ENCODE results near the gene ANAPC13.

Gene ANAPC13

DNA sequence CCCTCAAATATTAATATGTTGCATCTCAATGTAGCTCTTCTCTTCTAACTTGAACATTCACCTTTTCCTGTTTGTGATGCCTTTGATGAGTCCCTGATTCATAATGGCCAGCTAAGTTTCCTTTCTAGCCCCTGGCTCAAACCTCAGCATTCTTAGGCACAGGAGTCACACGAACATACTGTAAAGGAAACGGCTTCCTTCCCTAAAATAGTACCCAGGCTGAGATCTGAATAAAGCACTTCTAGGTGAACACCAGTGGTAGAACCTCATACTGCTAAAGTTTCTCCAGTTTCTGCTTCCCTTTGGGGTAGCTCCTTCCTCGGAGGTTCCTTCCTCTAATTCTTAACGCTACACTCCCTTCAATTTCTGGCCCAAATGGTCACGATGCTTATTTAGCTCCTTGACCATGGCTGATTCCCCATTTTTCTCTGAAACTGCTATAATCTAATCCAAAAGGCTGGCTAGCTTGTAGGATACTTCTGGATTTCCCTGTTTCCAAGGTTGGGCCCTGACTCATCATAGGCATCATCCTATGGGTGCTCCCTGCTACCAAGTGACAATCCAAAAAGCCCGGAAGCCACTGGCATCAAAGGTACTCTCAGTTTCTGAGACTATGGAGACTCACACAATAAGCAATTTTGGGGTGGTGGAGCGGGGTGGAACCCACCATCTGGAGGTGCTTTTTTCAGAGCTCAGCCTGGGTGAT, 2.4 kb downstream of the ANAPC13 start:
- no peak for DNase-seq (ENCODE audit: low read depth, low spot score)

DNA sequence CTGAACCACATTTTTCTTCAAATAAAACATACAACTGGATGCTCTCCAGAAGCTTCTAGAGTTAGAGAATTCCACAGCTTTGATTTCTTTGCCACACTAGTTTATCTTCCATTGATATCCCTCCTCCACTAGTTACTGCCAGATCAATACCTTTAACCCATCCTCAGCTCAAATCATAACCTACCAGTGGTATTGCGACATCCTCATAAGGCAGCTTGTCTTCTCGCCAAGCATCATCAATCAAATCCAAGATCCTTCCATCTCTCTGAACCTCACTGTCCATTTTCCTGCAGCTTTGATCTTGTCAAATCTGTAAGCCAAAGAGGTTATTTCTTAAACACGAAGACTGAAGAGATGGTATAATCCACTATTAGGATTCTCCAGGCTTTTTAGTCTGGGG, 3.2 kb downstream of the ANAPC13 start:
- no peak for DNase-seq (ENCODE audit: low read depth, low spot score)

DNA sequence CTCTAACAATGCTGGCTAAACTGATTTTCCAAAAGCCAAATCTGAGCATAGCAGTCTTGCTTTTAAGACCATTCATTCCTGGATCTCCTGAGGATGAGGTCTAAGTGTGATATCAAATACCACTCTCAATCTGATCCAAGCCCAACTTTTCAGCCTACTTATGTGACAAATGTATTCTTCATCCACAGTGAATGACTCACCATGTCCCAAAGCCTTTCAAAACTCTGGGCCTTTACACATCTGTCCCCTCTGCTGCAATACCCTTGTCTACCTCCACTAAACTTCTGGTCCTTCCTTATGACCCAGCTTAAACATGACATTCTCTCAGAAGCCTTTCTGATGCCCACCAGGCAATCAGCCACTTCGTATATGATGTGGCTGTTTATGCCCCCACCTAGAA, 4.6 kb downstream of the ANAPC13 start:
- no peak for DNase-seq (ENCODE audit: low read depth, low spot score)

DNA sequence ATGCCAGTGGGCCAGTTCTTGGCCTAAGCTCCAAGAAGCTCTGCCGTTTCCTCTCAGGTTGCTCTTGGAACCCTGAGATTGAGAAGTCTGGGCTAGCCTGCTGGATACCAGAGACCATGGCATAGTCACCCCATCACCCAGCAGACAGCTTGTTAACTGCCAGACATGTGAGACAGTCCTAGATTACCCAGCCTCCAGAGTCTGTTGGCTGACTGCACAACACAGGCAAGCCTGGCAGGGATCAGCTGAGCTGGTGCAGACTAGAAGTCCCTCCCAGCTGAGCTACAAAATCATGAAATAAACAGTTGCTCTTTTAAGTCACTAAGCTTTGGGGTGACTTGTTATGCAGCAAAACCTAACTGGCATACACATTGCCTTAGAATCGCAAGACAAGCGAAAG, 5.2 kb downstream of the ANAPC13 start:
- DNase-seq (ENCODE audit: low read depth, low spot score) = no peak

DNA sequence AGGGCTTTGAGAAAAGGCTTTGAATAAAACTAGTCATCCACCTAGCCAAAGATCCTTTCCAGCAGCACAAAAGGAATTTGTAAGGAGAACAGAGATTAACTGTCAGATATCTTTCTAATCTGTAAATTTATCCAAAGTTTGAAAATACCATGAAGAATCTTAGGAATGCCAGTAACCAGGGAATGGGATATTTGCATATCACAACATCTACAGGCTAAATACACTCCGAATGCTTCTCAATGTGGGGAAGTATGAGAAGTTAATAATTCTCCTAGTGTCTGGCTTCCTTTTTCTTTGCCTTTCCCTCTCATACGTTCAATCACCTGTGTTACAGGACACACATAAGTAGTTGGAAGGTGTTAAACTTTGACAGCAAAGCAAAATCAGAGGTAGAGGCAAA, 7.8 kb downstream of the ANAPC13 start:
- no peak for DNase-seq (ENCODE audit: low read depth, low spot score)

DNA sequence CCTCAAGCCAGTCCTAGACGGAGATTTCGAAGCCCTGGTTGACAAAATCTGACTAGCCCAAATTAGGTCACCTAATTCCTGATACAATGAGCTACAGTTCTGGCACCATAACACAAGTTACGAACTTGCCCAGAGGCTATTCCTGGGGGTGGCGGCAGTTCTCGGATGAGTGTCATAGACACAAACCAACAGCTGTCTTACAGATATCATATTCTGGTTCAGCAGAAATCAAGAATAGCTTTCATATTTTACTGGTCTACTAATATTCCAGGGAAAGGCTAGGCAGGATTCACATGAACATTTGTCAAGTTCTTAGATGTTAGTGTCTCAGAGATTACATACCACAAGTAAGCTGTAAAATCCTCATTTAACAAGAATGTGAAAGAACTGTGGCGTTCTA, 8.8 kb downstream of the ANAPC13 start:
- DNase-seq (ENCODE audit: low read depth, low spot score) = no peak

DNA sequence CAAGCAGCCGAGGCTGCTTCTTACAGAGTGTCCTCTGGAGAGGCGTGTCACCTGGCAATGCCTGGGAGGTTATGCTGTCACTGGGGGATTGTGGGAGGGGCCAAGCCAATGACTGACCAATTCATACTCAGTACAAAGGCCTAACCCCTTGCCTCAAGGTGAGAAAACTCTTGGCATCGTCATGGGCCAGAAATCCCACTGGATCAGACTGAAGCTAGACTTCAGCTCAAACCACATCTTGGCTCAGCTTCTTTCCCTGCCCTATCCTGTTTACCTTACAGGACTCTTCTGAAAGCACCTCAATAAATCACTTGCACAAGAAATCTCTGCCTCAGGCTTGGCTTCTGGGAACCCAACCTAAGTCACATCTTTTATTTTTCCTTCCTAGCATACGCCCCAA, 9.5 kb downstream of the ANAPC13 start:
- DNase-seq (ENCODE audit: low read depth, low spot score) = no peak

DNA sequence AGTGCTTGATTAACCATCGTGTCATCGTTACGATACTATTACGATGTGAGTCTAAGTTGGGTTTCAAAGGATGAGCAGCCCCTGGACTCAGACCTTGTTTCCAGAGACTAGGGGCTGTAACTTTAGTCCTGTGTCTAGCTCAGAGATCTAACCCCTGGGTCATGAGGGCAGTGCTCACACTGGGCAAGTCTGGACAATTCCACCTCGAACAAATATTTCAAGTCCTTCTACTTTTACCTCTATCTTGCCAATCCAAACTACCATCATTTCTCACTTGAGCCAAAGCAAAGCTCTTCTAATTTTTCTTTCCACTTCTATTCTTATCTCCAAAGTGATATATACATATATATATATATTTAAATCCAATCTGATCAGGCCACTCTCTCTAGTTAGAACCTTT, 10.8 kb downstream of the ANAPC13 start:
- DNase-seq (ENCODE audit: low read depth, low spot score) = no peak

DNA sequence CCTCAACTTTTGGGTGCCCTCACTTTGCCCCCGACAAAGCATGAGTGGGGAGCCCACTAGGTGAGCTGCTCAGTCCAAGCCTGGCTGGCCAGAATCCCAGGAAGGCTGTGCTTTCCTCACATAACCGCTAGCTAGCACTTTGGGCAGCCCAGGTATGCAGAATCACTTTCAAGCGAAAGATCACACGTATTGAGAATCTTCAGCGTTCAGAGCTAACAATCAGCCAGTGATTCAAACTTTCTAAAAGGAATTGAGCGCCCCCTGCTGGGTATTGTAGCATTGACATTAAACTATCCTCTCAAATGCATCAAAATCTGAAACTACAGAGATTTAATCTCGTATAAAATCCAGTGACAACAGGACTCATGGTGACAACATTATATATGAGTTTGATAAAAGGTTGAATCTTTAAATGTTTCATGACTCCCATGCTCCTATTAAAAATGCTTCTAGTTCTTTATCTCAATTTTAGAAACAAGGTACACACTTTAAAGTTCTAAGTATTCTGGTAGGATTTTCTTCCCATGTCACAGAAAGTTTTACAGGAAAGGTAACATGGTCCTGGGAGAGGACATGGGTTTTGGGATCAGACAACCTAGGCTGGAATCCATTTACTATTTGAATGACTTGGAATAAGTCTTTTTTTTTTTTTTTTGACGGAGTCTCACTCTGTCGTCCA, 11.8 kb downstream of the ANAPC13 start:
- peak; percentile 61 for DNase-seq (ENCODE audit: low read depth, low spot score)

DNA sequence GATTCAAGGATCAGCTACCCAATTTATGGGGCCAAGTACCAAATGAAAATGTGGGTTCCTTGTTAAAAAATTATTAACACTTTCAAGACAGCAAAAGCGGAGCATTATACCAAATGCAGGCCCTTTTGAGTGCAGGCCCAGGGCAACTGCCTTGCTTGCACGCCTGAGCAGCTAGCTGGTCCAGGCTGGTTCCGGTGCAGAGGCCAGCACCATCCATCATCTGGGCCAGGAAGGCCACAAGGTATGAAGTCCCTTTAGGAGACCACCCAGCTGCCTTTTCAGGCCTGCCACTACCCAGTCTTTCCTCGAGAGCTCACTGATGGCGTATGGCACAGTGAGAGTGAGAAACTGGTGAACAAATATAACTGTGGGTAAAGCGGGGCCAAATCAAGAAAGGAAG, 13.0 kb downstream of the ANAPC13 start:
- no peak for DNase-seq (ENCODE audit: low read depth, low spot score)

DNA sequence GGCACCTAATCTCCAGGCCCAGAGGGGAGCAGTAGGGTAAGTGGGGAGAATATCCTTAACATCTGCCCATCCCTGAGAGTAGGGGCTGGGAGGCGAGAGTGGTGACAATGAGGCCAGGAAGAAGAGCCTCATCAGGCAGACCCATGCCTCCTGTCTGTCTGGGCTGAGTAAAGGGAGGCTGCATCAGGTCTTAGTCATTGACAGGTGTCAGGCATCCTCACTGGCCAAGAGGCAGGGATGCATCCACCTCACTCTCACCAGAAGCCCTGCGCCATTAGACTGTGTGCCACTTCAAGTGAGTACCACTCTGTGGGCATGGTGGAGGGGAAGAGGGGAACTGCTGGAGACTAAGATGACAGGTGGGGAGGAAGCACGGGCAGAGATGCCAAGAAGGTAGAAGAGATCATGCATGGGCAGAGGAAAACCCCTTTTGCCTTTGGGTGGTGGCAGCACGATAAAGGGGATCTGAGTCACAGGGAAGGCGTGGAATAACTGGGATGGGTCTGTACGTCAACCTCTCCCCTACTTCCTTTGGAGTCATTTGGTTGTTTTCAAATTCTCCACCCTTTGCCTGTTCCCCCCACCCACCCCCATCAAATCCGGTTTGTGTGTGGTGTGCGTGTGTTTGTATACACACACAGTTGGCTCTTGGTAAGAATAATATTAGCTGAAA, 14.1 kb downstream of the ANAPC13 start:
- no peak for DNase-seq (ENCODE audit: low read depth, low spot score)

DNA sequence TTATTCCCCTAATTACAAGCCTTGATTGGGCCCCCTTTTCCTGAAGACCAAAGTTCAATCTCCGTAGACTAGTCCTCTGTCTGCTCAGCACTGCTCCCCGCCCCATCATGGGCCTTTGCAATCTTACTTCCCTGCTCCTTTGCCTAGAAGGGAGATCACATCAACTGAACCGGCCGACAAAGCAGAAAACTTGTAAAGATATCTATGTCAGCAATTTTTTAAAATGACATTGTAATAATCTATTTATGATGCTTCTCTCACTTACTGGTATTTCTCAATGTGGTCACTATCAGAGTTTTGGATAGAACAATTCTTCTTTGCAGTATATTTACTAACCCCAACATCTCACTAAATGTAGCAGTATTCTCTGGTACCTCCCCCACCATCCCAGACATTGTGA, 17.3 kb downstream of the ANAPC13 start:
- DNase-seq (ENCODE audit: low read depth, low spot score) = no peak

DNA sequence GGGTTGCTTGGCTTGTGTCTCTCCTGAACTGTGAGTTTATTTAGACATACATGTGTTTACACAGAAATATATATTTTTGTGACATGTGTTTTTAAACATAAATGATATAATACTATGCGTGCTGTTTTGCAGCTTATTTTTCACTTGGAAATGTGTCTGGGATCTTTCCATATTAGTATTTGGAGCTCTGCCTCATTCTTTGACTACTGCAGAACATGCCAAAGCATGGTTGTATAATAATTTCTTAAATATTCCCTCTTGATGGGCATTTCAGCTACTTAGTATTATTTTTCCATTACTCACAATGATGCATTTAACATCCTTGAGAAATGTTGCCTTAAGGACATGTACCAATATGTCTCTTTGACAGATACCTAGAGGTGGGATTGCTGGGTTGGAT, 19.5 kb downstream of the ANAPC13 start:
- DNase-seq (ENCODE audit: low read depth, low spot score) = no peak

DNA sequence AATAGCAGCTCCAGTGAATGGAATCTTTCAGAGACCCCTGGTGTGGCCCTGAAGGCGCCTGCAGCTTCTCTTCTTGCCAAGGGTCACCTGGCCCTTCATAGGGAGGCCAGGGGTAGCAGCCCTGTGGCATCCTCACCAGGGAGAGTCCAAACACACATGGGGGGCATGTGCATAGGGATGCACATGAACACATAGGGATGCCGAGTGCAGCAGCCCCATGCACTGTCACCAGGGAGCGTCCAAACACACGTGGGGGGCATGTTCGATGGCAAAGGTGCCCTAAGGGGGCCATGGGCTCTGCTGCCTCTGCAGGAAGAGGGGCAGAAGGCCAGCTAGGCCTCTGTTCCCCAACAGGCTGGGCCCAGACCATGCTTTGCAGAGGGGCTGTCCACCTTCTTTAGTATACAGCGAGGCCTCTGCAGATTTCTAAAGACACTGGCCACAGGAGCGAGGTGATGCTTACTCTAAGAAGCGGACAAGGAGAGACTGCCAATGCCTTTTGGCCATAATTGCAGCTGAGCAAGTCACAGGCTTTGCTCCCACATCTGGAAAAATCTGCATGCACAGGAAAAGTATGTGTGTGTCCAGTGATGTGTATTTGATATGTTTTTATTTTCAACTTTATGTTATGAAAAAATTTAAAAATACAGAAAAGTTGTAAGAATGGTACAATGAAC, 21.0 kb downstream of the ANAPC13 start:
- no peak for DNase-seq (ENCODE audit: low read depth, low spot score)

DNA sequence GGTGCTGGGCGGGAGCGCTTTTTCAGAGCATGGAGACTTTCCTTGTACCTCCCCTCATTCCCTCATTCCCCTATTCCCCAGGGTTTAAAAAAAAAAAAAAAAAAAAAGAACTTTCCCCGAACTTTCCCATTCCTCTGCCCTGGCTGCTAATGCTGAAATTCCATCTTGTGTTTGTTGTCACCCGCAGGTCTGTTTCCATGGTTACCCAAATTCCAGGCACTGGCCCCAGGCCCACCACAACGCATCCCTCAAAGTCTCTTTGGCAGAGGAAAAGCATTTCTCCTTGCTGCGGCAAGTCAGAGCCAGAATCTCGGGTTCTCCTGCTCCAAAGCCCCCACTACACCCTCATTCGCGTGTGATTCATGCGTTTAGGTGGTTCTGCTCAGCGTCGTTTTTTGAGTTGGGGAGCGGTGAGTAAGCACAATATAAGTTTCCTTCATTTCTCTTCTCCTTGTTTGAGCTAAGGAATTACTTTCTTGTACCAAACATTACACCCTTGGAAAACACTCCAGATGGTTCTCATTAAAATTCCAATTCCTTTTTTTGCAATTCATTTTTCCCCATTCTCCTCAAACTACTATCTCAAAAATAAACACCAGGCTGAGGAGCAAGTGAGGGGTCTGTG, 21.6 kb downstream of the ANAPC13 start:
- peak; percentile 89 for DNase-seq (ENCODE audit: low read depth, low spot score)

DNA sequence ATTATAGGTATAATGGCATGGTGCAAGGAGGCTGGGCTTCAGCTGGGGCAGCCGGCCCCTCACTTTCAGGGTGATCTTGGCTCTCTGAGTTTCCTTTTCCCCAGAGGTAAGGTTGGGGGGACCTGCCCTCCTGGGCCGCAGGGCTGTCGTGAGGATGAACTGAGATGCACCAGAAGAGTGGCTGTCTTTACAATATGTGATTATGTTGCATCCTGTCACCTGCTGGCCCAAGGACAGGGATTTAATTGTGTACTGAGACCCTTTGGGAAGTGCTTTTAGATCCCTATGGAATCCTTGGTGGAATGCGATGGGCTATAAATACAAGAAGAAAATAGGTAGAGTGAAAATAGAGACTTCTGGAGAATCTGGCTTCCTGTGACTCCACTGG, 22.1 kb downstream of the ANAPC13 start:
- DNase-seq (ENCODE audit: low read depth, low spot score) = peak; percentile 52

DNA sequence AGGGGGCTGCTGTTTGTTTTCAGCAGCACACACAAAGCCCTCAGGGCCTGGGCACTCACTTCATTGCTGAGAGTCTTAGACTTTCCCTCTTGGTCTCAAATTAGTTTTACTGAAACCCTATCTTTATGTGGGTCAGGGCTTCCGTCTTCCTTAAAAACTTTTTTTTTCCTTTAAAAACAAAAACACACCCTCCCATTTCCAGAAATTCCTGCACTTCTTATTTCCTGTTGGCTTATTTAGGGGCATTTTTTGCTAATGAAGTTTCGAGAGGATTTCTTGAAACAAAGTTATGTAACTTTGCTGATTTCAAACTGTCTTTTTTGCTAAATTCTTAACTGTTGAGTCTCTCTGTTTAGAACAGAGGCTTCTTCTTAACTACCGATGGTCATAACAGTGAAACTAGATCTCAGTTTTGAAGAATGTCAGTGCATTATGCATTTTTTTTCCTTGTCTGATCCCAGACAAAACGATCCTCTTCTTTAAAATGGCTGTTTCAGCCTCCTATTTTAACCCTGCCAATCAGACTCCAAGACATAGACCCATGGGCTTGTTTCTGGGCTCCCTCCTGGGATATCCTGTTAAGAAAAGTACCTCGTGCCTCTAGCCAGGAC, 23.3 kb downstream of the ANAPC13 start:
- DNase-seq (ENCODE audit: low read depth, low spot score) = no peak

DNA sequence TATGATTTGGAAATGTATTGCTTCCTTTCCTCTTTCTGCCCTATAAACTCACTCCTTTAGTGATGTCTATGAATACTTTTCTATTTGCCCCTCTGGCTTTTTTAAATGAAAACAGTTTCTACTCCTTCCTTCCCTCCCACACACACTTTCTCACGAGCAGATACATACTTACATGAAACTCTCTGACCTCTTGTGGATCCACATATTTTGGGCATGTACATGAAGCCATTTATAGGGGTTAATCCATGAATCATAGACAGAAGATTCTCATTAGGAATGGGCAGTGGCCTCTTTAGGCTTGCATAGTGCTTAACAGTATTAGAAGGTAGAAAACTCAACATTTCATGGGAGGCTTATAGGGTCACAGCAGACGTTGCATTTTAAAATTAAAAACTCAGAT, 24.8 kb downstream of the ANAPC13 start:
- no peak for DNase-seq (ENCODE audit: low read depth, low spot score)

DNA sequence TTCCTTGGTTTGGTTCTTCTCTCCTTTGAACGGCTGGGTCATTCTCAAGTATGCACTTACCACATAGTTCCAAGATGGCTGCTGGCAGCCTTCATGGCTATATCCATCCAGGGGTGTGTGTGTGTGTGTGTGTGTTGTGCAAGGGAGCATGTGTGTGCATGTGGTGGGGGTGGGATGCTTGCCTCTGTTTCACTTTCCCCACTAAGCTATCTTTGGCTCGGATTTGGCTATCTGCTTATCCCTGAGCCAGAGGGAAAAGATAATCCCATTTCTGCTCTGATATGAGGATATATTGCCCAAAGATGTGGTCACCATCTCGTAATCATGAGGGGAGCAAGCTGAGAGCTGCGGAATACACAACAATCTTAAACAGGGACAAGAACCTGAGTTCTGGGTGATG, 26.2 kb downstream of the ANAPC13 start:
- no peak for DNase-seq (ENCODE audit: low read depth, low spot score)

DNA sequence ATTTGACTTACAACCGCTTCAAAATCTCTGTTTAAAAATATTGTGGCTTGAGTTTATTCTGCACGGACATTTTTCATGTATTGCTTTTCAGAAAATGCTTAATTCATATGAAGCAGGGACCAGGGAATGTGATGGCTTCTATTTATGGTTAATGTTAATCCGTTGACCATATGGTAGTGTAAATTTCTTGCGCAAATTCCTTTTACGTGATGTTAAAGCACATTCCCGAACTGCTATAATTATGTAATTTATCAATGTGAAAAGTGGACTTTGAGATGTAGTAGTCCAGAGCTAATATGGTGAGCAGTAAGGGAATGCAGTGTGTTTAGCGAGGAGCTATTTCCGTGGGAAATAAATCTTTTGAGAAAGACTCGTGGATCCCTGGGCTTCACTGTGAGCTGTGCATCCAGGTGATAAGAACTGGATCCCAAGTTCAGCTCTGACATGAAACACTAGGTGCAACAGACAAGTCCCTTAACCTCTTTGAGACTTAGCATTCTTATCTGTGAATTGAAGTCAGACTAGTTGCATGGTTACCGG, 27.3 kb downstream of the ANAPC13 start:
- DNase-seq (ENCODE audit: low read depth, low spot score) = no peak

DNA sequence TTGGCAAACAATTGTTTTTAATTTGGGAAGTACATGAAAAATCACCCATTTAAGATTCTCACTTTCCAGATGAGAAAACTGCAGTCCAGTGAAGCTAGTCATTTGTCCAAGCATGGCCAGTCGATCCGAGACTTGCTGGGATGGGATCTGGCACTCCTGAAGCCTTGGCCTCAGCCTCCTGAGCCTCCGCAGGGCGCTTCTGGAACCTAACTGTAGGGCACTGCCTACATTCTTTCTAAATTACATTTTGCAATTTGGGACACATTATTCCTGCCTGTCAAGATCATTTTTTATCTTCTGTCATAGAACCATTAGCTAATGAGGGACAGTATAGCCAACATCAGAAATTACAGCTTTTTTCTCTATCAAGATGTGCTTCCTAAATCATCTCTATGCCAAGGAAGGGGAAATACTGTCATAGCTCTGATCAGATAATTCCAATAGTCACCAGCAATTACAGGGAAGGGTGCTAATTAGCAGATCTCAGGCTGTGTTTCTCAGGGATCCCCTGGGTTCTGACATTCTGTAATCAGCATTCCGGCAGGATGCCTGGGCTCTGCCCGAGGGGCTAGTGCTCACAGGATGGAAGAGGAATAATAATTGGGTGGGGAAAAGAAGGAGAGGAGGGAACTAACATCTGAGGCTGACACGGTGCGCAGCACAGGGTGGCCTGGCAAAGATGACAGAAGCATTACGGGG, 28.3 kb downstream of the ANAPC13 start:
- no peak for DNase-seq (ENCODE audit: low read depth, low spot score)

Measured in iPS DF 19.7 (cell line).